HepG2 (cell line): ENCODE results near the gene PLA2G4B. TPM values are rescaled to one million over a fixed set of nuclear protein-coding genes. Genes with fewer than 3 reads are reported as not detected.
A peak's percentile ranks its signal among the peaks of the same experiment; 100 is the strongest.

ENCODE experiments used
- CHCHD3 ChIP-seq: sonication (generic); formaldehyde crosslinking; IDR thresholded peaks from 2 replicates; pipeline ENCODE4 v1.8.0; 2022; ENCODE audit warnings: mild to moderate bottlenecking, missing genetic modification reagents, moderate library complexity
- ETV5 ChIP-seq: IDR thresholded peaks from 2 replicates; pipeline ENCODE4 v1.6.1; 2018; ENCODE audit warnings: missing biosample characterization, missing genetic modification reagents, inconsistent platforms, borderline replicate concordance
- JARID2 ChIP-seq: sonication (generic); formaldehyde crosslinking; IDR thresholded peaks from 2 replicates; pipeline ENCODE4 v1.8.1; 2023; ENCODE audit warnings: missing genetic modification reagents, inconsistent platforms; ENCODE audit not compliant: insufficient replicate concordance
- NR0B2 ChIP-seq: sonication (generic); formaldehyde crosslinking; IDR thresholded peaks from 2 replicates; pipeline ENCODE4 v1.4.0; 2020; ENCODE audit warnings: mild to moderate bottlenecking, missing genetic modification reagents
- NRL ChIP-seq: sonication (generic); formaldehyde crosslinking; IDR thresholded peaks from 2 replicates; pipeline ENCODE4 v1.5.0; 2020; ENCODE audit warnings: missing genetic modification reagents, mild to moderate bottlenecking, moderate library complexity, borderline replicate concordance
- RNF219 ChIP-seq: sonication (generic); formaldehyde crosslinking; IDR thresholded peaks from 2 replicates; pipeline ENCODE4 v1.5.0; 2020; ENCODE audit warnings: mild to moderate bottlenecking, missing genetic modification reagents
- SMARCE1 ChIP-seq: fragments of 450-650 bp; IDR thresholded peaks from 2 replicates; pipeline ENCODE4 v1.6.1; 2017; ENCODE audit warnings: borderline replicate concordance
- TFAP4 ChIP-seq: sonication (generic); IDR thresholded peaks from 2 replicates; pipeline ENCODE4 v1.6.1; 2016; ENCODE audit warnings: low read depth, borderline replicate concordance
- THRA ChIP-seq: sonication (generic); formaldehyde crosslinking; IDR thresholded peaks from 2 replicates; pipeline ENCODE4 v1.4.0; 2020; ENCODE audit warnings: missing genetic modification reagents, borderline replicate concordance
- ZBTB49 ChIP-seq: sonication (generic); formaldehyde crosslinking; IDR thresholded peaks from 2 replicates; pipeline ENCODE4 v1.4.0; 2020; ENCODE audit warnings: missing genetic modification reagents, borderline replicate concordance
- ZNF136 ChIP-seq: sonication (generic); formaldehyde crosslinking; IDR thresholded peaks from 2 replicates; pipeline ENCODE4 v1.8.1; 2022; ENCODE audit warnings: low read depth, mild to moderate bottlenecking, moderate library complexity, missing genetic modification reagents
- ZNF414 ChIP-seq: sonication (generic); formaldehyde crosslinking; IDR thresholded peaks from 2 replicates; pipeline ENCODE4 v1.5.0; 2020; ENCODE audit warnings: missing genetic modification reagents
- ZNF496 ChIP-seq: sonication (generic); formaldehyde crosslinking; IDR thresholded peaks from 2 replicates; pipeline ENCODE4 v1.8.1; 2023; ENCODE audit warnings: mild to moderate bottlenecking, moderate library complexity, missing genetic modification reagents; ENCODE audit not compliant: insufficient replicate concordance
- ZNF530 ChIP-seq: sonication (generic); formaldehyde crosslinking; IDR thresholded peaks from 2 replicates; pipeline ENCODE4 v1.5.0; 2020; ENCODE audit warnings: low read depth, mild to moderate bottlenecking, missing genetic modification reagents
- ZNF564 ChIP-seq: sonication (generic); formaldehyde crosslinking; IDR thresholded peaks from 2 replicates; pipeline ENCODE4 v1.8.1; 2023; ENCODE audit warnings: mild to moderate bottlenecking, missing genetic modification reagents
- ZNF639 ChIP-seq: conservative IDR thresholded peaks from 2 replicates; pipeline ENCODE4 v1.6.1; 2018; ENCODE audit warnings: missing genetic modification reagents
- polyA plus RNA-seq, 8 experiments: library from polyadenylated mRNA; depleted of rRNA in 3 of 8; stranded (reverse) in 7 of 8; unstranded in 1 of 8; fragments of >200 nt; fragmentation: Illumina TruSeq in 4 of 8; extraction: Trizol in 4 of 8; gene quantifications; 2 replicates each; pipeline versions ENCODE4 v1.2.1 to v1.2.3, GENCODE V29; 2011 to 2016; ENCODE audit warnings: low read depth in 4 of 8, missing spikeins in 1 of 8, mixed read lengths in 1 of 8; ENCODE audit not compliant: insufficient read depth in 1 of 8
- total RNA-seq, 5 experiments: library from RNA; depleted of rRNA; stranded (reverse); fragments of >200 nt; fragmentation: Illumina TruSeq; extraction: Trizol; gene quantifications; 2 replicates each; pipeline ENCODE4 v1.2.3, GENCODE V29; 2016; ENCODE audit warnings: low read depth in 1 of 5

PLA2G4B gene
- total and polyA plus RNA-seq, 2 of the 13 experiments (the other 11 are each of a cell fraction or from before 2014, with no cell fraction given), result 5.1 to 8.0 TPM

- no peak for TF ChIP-seq JARID2 (CRISPR knock-in tag)
- no peak for TF ChIP-seq RNF219 (CRISPR knock-in tag)
- peak; percentile 60; the same call in 1 of the 2 replicates for TF ChIP-seq TFAP4
- no peak for TF ChIP-seq ZNF414 (CRISPR knock-in tag)
- TF ChIP-seq ZNF136 (CRISPR knock-in tag), result no peak
- TF ChIP-seq ZBTB49 (CRISPR knock-in tag), result no peak
- no peak for TF ChIP-seq NR0B2
- TF ChIP-seq THRA (CRISPR knock-in tag), result no peak
- no peak for TF ChIP-seq CHCHD3 (CRISPR knock-in tag)
- no peak for TF ChIP-seq ZNF496
- TF ChIP-seq SMARCE1, result no peak
- peak; percentile 19; the same call in 1 of the 2 replicates for TF ChIP-seq ETV5 (CRISPR knock-in tag)
- no peak for TF ChIP-seq ZNF530
- TF ChIP-seq NRL (CRISPR knock-in tag), result no peak
- no peak for TF ChIP-seq ZNF639 (CRISPR knock-in tag)
- TF ChIP-seq ZNF564 (CRISPR knock-in tag), result no peak
These were observed 42.4 kb upstream of the PLA2G4B start (continued) for GRCh38 chr15:41795996-41796856.
